Measurements from ENCODE around the gene ANKRD29. TPM values are rescaled to one million over a fixed set of nuclear protein-coding genes. Genes with fewer than 3 reads are reported as not detected.

ANKRD29 gene
- total and polyA plus RNA-seq, 2 experiments from 2014 or later, result 6.6 to 36.6 TPM

- TF ChIP-seq, protein P1, sequence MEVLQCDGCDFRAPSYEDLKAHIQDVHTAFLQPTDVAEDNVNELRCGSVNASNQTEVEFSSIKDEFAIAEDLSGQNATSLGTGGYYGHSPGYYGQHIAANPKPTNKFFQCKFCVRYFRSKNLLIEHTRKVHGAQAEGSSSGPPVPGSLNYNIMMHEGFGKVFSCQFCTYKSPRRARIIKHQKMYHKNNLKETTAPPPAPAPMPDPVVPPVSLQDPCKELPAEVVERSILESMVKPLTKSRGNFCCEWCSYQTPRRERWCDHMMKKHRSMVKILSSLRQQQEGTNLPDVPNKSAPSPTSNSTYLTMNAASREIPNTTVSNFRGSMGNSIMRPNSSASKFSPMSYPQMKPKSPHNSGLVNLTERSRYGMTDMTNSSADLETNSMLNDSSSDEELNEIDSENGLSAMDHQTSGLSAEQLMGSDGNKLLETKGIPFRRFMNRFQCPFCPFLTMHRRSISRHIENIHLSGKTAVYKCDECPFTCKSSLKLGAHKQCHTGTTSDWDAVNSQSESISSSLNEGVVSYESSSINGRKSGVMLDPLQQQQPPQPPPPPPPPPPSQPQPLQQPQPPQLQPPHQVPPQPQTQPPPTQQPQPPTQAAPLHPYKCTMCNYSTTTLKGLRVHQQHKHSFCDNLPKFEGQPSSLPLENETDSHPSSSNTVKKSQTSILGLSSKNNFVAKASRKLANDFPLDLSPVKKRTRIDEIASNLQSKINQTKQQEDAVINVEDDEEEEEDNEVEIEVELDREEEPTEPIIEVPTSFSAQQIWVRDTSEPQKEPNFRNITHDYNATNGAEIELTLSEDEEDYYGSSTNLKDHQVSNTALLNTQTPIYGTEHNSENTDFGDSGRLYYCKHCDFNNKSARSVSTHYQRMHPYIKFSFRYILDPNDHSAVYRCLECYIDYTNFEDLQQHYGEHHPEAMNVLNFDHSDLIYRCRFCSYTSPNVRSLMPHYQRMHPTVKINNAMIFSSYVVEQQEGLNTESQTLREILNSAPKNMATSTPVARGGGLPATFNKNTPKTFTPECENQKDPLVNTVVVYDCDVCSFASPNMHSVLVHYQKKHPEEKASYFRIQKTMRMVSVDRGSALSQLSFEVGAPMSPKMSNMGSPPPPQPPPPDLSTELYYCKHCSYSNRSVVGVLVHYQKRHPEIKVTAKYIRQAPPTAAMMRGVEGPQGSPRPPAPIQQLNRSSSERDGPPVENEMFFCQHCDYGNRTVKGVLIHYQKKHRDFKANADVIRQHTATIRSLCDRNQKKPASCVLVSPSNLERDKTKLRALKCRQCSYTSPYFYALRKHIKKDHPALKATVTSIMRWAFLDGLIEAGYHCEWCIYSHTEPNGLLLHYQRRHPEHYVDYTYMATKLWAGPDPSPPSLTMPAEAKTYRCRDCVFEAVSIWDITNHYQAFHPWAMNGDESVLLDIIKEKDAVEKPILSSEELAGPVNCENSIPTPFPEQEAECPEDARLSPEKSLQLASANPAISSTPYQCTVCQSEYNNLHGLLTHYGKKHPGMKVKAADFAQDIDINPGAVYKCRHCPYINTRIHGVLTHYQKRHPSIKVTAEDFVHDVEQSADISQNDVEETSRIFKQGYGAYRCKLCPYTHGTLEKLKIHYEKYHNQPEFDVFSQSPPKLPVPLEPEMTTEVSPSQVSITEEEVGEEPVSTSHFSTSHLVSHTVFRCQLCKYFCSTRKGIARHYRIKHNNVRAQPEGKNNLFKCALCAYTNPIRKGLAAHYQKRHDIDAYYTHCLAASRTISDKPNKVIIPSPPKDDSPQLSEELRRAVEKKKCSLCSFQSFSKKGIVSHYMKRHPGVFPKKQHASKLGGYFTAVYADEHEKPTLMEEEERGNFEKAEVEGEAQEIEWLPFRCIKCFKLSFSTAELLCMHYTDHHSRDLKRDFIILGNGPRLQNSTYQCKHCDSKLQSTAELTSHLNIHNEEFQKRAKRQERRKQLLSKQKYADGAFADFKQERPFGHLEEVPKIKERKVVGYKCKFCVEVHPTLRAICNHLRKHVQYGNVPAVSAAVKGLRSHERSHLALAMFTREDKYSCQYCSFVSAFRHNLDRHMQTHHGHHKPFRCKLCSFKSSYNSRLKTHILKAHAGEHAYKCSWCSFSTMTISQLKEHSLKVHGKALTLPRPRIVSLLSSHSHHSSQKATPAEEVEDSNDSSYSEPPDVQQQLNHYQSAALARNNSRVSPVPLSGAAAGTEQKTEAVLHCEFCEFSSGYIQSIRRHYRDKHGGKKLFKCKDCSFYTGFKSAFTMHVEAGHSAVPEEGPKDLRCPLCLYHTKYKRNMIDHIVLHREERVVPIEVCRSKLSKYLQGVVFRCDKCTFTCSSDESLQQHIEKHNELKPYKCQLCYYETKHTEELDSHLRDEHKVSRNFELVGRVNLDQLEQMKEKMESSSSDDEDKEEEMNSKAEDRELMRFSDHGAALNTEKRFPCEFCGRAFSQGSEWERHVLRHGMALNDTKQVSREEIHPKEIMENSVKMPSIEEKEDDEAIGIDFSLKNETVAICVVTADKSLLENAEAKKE (CRISPR knock-in tag; IDR thresholded peaks at IDR 0.05), result no peak
- no peak for TF ChIP-seq ETS1 (IDR thresholded peaks at IDR 0.05)
- no peak for TF ChIP-seq STAT1 (IDR thresholded peaks at IDR 0.05; ENCODE audit: unreplicated experiment)
- no peak for TF ChIP-seq EZH2phosphoT487 (IDR thresholded peaks at IDR 0.05; ENCODE audit: unreplicated experiment)
- no peak for TF ChIP-seq ZNF114 (CRISPR knock-in tag; IDR thresholded peaks at IDR 0.05)
- TF ChIP-seq POLR2AphosphoS5 (IDR thresholded peaks at IDR 0.05; ENCODE audit: low read depth), result no peak
These were observed 13.6 kb downstream of the ANKRD29 start (continued) for GRCh38 chr18:23648940-23649607.

- no peak for ATAC-seq
- Mint-ChIP-seq H3K27me3 (ENCODE audit: insufficient read depth, low read depth, poor library complexity) (peaks cover 10% of the 10 kb centered on the region), H3K4me3 (no peak overlapping the region)
- TF ChIP-seq JUNB (IDR thresholded peaks at IDR 0.05; ENCODE audit: unreplicated experiment), result no peak
- no peak for TF ChIP-seq ZNF114 (CRISPR knock-in tag; IDR thresholded peaks at IDR 0.05)
- TF ChIP-seq ETS1 (IDR thresholded peaks at IDR 0.05), result no peak
These were observed 14.3 kb downstream of the ANKRD29 start for GRCh38 chr18:23648456-23648855.

More at GRCh38 chr18:23648456-23648855, 14.3 kb downstream of the ANKRD29 start:
- DNase-seq (ENCODE audit: low spot score), result no peak
- Histone ChIP-seq H3K27ac (ENCODE audit: low read depth) (no peak overlapping the region), H3K4me3 (no peak overlapping the region), H3K4me2 (no peak overlapping the region), H3K9me2 (ENCODE audit: insufficient read depth) (no peaks in the 10 kb centered on the region), H3K79me2 (replicated peaks; ENCODE audit: insufficient read depth) (no peaks in the 10 kb centered on the region), H2AFZ (no peak overlapping the region), H3F3A (replicated peaks; ENCODE audit: low read depth) (no peaks in the 10 kb centered on the region), H3K27me3 (ENCODE audit: insufficient read depth) (no peaks in the 10 kb centered on the region), H3K4me1 (ENCODE audit: insufficient read depth) (no peaks in the 10 kb centered on the region), H4K20me1 (replicated peaks; ENCODE audit: insufficient read depth) (0 out of 2 replicates have a peak, but pooled peaks cover 4% of the 10 kb centered on the region), H3K36me3 (ENCODE audit: insufficient read depth) (0 out of 2 replicates have a peak, but pooled peaks cover 6% of the 10 kb centered on the region)
- Mint-ChIP-seq H3K9me3 (no peaks in the 10 kb centered on the region), H3K27ac (no peak overlapping the region), H3K36me3 (ENCODE audit: low read depth) (peaks cover 2% of the 10 kb centered on the region; the same call in 1 of the 3 replicates), H3K4me1 (peaks cover 17% of the 10 kb centered on the region; the same call in 2 of the 3 replicates)
